Stimulated activated CD8-positive, alpha-beta memory T cell treated with anti-CD3 and anti-CD28 coated beads, Interleukin-7, amount 100 ng/mL, for 48 hours (primary cell): ENCODE measurements around the gene EPHA7.

Experiments
- DNase-seq, 2 donors: peaks; one replicate each; pipeline ENCODE4 v3.0.0-alpha.2; 2020; ENCODE audit warnings: low read depth in 1 of 2; ENCODE audit errors: extremely low read depth in 1 of 2

The EPHA7 gene

DNA sequence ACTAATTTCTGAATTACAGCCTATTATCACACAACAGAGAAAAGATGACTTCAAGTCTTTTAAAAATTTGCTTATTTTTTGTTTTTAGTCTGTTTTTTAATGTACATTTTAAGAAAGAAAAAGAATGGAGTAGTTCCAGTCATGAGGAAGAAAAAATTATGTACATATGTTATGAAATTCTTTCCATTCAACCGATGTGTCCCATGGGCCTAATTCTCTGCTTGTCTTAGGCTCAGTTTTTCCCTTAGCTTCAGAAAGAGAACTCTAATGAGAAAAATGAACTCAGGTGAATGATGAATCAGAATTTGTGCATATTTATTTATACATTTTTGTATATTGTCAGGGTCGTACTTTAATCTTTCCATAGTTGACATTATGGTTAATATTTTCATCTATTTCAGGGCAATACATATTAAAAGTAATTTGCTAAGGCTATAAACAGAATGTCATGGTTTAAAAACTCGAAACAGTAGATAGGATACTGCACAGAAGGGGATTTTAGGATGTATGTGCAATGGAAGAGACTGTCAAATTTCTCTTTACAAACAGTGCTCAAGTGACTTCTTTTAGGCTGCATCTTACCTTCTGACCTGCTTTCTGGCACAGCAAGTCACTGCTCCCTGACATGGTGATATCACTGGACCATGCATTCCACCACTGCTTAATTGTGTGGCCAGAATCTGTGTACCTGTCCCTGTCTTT lies 153.1 kb downstream of the EPHA7 start:
- no peak for DNase-seq

DNA sequence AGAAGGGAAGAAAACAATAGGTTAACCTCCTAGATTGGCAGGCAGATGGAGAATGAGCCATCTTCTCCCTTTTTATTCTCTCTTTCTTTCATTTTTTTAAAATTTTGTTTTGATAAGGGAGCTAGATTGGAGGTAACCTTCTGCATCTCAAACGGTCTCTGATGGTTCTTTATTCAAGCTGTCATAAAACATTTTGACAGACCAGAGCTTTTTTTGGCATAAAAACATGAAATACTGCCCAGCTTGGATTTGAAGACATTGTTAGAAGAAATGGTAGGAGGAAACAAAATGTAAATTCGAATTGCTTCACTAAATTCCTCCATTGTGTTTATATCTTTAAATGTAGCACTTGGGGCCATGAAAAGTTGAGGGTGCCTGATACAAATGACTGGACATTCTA lies 158.5 kb downstream of the EPHA7 start:
- no peak for DNase-seq

DNA sequence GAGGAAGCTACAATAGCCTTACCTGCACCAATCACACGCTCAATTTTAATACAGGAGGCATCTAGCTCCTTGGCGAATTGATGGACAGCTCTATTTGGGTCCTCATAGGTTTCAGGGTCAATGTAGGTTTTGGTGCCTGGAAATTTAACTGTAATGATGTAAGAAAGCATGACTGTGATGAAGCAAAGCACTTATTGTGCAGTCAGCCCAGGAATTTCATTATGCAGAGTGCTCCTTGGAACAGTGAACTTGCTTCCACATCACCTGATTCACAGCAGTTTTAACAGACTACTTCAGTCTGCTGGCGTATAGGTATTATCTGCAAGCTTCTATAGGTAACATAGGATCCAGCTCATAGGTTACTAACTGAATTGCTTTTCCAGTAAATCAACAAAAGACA lies 160.0 kb downstream of the EPHA7 start:
- no peak for DNase-seq

GRCh38 chr6:93252930-93253329 lies 166.4 kb downstream of the EPHA7 start:
- DNase-seq = no peak

DNA sequence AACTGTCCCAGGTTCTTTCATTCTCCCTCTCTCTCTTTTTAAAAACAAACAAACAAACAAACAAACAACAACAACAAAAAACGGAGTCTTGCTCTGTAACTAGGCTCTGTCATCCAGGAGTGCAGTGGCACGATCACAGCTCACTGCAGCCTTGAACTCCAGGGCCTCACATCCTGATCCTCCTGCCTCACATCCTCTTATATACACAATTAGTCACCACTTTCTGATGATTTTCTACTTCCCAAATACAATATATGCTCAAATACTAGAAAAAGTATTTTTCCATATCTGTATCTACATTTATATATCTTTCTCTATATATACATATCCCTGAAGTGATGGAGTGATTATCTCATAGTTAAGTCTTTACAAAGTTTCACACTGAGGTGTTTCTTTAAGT lies 170.7 kb downstream of the EPHA7 start:
- no peak for DNase-seq

GRCh38 chr6:93243231-93243778 lies 176.1 kb downstream of the EPHA7 start:
- DNase-seq = no peak

GRCh38 chr6:93242049-93242448 lies 177.3 kb downstream of the EPHA7 start:
- DNase-seq = no peak

- DNase-seq = no peak
These were observed 180.7 kb downstream of the EPHA7 start for GRCh38 chr6:93238632-93239031.

DNA sequence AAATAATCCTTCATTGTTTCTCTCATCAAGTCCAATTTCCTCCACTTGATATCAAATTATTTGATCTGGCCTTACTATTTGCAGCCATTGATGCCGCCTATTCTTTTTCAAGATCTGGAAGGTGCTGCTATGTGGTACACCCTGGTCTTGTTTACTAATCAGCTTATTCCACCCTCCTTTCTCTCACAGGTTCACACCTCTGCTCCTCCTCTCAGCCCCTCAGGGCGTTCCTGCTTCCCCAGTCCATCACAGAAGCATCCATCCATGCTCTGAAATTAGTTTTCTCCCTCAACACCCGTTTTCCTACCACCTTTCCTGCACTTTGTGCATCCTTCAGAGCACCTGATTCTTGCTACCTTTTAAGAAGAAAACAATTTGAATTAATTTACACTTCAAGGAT lies 183.6 kb downstream of the EPHA7 start:
- DNase-seq = no peak

GRCh38 chr6:93226822-93227221 lies 192.5 kb downstream of the EPHA7 start:
- no peak for DNase-seq

GRCh38 chr6:93222071-93222851 lies 197.1 kb downstream of the EPHA7 start:
- DNase-seq = no peak

DNA sequence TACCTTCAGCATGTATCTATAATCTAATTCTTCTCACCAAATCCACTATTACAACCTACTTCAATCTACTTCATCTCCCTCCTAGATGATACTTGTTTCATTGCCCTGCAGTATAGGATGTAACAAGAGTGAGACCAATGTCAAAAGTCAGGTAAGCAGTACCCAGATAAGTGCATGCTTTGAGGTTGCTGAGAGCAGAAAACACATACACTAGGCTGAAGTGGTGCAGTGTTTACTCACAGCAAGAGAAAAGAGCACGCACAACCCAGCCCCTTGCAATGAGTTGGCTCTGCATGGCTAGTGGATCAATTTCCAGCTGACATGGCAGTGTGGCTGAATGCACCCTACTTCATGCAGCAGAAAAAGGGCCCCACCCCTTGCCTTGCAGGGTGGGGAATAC lies 199.9 kb downstream of the EPHA7 start:
- DNase-seq = no peak

- DNase-seq = no peak
These were observed 201.3 kb downstream of the EPHA7 start for GRCh38 chr6:93218096-93218495.

- DNase-seq = no peak
These were observed 206.3 kb downstream of the EPHA7 start for GRCh38 chr6:93213028-93213427.

GRCh38 chr6:93210908-93211307 lies 208.5 kb downstream of the EPHA7 start:
- no peak for DNase-seq

- no peak for DNase-seq
These were observed 210.0 kb downstream of the EPHA7 start for GRCh38 chr6:93209358-93209757.

- DNase-seq = no peak
These were observed 222.9 kb downstream of the EPHA7 start for GRCh38 chr6:93196406-93196970.

DNA sequence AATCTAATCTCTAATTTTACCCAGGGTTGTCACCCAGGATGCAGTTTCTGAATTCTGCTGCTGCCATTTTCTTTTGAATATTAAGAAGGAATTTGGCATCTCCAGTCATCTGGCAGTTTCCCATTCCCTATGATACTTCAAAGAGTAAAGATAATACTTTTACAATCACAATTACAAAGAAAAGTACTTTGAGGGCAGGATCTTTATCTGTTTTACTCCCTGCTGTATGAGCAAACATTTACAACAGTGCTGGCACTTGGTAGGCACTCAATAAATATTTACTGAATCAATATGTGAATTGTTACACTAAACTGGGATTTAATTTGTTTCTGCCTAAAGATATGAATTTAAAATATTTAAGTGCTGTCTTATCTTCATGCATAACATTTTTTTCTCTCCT lies 224.9 kb downstream of the EPHA7 start:
- no peak for DNase-seq

- no peak for DNase-seq
These were observed 225.5 kb downstream of the EPHA7 start for GRCh38 chr6:93193868-93194267.
